HG03378 (cell line): Measurements from ENCODE around the gene DRICH1.
"Not testable (repeated sequence)": the region's sequence is repeated elsewhere in the genome, so short reads cannot be mapped to it uniquely, and the experiment has no call there.

ENCODE experiments used
- ATAC-seq: cut with Tn5 transposase; IDR thresholded peaks from one replicate; pipeline ENCODE4 v1.9.1; 2021; ENCODE audit warnings: mild to moderate bottlenecking, moderate library complexity; ENCODE audit not compliant: unreplicated experiment

DRICH1 gene

DNA sequence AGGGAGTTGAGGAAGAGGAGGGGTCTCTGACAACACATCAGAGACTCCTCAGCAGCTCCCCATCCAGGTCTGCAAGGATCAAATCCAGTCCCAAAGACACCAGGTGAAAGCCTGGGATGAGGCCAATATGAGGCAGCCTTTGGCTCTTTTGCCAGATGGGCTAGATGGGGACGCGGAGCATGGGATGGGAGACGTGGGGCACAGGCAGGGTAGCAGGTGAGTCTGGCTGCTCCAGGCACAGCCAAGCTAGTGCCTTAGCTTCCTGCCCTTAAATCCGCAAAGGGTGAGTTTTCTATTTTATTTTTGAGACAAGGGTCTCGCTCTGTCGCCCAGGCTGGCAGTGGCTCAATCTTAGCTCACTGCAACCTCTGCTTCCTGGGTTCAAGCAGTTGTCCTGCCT is 19.6 kb upstream of the DRICH1 start:
- no peak for ATAC-seq

DNA sequence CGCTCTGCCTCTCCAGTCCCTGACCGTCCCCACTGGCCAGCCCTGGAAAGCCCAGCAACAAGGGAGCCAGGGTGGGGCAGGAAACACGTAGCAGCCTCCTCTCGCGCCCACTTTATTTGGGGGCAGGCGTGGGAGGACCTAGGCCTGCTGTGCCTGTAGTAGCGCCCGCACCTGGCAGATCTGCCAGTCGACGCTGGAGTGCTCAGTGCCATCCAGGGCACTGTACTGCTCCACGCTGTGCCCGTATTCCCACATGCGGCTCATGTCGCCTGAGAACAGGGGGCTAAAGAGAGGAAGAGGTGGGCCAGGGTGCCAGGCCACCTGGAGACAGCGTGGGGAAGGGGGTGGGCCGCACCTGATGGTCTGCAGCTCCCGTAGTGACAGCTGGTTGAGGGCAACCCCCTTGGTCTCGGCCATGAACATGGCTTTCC is 17.0 kb upstream of the DRICH1 start:
- ATAC-seq, result no peak

DNA sequence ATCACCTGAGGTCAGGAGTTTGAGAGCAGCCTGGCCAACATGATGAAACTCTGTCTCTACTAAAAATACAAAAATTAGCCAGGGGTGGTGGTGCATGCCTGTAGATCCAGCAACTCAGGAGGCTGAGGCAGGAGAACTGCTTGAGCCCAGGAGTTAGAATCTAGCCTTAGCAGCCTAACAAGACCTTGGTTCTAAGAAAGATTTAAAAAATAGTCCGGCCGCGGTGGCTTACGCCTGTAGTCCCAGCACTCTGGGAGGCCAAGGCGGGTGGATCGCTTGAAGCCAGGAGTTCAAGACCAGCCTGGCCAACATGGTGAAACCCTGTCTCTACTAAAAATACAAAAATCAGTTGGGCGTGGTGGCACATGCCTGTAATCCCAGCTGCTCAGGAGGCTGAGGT is 14.4 kb upstream of the DRICH1 start:
- not testable (repeated sequence) for ATAC-seq

DNA sequence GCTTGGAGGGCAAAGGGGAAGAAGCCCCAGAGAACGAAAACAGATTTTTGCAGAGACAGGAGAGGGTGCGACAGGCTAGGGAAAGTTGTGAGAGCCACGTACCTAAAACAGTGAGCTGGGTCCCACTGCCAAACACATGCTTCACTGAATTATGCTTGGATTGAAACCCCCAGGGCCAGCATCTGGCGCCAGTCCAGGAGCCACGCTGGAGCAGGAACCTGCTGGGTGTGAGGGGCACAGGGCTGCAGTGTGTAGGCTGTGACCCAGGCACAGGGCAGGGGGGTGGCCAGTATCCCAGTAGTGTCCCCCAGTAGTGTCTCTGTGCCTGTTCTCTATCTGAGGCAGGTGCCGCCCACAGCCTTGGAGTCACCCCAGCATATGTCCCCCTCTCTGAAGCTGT is 8.1 kb upstream of the DRICH1 start:
- ATAC-seq, result not testable (repeated sequence)

DNA sequence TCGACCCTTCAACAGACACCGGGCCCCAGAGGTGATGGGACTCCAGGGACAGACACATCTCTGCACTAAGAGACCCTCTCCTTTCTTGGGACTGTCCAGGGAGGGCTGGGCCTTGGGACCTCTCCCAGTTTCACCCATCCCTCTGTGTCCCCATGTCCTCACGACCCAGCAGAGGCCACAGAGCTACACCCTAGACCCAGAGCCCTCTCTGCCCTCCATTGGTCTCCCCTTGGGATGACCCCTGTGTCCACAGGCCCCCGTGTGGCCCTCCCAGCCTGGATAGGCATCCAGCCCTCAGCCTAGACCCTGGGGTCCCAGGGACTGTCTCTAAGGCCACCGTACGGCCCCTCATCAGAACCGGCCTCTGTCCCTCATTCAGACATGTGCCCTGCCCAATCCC is 7.5 kb upstream of the DRICH1 start:
- ATAC-seq, result no peak

DNA sequence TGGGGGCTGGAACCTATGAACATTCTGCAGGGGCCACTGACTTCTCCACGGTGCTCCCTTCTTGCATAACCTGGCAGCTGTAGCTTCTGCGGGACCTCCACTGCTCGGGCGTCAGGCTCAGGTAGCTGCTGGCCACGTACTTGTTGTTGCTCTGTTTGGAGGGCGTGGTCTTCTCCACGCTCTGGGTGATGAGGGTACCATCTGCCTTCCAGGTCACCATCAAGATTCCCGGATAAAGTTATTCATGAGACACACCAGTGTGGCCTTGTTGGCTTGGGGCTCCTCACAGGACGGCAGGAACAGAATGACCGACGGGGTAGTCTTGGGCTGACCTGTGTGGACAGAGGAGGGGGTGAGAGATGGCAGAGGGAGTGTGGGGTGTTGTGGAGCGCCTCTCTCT is 6.5 kb upstream of the DRICH1 start:
- ATAC-seq, result no peak

DNA sequence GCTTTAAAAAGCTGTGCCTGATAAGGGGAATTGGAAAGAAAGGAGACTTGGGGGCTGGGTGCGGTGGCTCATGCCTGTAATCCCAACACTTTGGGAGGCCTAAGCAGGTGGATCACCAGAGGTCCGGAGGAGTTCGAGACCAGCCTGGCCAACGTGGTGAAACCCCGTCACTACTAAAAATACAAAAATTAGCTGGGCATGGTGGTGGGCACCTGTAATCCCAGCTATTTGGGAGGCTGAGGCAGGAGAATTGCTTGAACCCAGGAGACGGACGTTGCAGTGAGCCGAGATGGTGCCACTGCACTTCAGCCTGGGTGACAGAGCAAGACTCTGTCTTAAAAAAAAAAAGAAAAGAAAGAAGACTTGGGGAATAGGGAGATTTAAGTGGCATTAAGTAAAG is 3.2 kb upstream of the DRICH1 start:
- ATAC-seq, result not testable (repeated sequence)

DNA sequence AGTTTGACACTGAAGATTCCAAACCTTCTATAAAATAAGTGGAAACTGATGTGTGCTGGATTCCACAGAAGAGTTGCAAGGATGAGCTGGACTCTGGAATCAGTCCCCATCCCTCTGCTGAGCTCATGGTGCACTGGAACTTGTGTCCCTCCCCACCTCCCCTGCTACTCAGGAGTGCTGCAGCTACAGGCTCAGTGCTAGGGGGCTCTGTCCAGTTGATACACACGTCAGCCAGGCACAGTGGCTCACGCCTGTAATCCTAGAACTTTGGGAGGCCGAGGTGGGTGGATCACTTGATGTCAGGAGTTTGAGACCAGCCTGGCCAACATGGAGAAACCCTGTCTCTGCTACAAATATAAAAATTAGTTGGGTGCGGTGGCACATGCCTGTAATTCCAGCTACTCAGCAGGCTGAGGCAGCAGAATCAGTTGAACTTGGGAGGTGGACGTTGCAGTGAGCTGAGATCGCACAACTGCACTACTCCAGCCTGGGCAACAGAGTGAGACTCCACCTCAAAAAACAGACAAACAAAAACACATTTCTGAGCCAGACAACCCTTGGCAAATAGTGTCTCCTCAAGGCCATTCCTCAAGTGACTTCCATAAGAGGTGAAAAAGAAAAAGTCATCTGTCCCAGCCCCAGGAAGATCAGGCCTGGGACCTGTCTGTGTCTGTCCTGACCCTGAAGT is 3.9 kb downstream of the DRICH1 start:
- ATAC-seq, result not testable (repeated sequence)

DNA sequence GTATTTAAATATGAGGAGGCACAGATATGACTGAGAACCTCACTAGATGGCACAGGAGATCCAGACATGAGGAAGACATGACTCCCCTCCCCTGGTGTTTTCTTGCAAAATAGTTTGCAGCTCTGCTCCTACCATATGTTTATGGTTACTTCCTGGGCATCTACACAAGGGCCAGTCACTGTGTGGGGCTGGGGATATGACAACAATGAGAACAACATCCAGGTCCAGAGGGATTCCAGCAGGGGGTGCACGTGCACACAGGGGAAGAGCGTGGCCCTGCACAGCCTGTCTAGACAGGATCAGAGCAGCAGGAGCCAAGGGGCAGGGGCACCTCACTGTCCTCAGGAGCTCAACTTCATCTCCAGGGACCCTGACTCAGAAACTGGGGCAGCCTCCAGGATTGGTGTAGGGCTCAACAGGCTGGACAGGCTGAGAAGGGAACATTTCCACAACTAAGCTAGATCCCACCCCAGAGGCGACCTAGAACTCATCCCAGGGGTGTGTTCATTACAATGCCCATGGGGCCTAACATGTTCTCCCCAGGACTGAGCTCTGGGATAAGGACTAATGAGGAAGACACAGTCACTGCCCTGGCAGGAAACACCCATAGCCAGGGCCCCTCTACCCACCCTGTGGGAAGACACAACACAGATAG is 4.6 kb downstream of the DRICH1 start:
- ATAC-seq, result not testable (repeated sequence)

DNA sequence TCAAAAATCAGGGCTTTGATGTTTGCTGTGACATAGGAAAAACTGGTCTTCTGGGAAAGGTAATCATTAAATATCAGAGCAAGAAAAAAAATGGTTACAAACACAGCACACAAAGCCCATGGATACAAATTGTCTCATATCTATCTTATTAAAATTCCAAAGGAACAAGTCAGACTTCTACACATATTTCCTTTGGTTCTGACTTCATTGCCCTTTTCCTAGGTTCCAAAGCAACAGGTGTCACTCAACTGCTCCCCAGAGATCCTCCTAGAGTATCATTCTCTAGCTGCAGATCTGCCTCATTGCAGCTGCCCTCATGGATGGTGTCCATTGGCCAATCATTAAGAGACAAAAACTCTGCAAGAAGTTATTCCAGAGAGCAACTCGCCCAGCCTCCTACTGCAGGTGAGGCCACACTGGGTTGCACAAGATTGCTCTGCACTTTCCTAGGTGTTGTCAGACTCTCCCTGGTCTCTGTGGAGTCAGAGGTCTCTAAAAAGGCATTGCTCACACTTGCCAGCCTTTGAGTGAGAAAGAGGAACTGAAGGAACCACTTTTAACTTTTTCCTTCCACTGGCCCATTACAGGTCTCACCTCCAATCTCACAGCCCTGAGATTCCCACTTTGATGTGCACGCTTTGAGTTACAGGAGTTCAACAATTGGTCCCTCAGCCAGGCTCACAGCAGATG is 5.7 kb downstream of the DRICH1 start:
- ATAC-seq, result no peak

DNA sequence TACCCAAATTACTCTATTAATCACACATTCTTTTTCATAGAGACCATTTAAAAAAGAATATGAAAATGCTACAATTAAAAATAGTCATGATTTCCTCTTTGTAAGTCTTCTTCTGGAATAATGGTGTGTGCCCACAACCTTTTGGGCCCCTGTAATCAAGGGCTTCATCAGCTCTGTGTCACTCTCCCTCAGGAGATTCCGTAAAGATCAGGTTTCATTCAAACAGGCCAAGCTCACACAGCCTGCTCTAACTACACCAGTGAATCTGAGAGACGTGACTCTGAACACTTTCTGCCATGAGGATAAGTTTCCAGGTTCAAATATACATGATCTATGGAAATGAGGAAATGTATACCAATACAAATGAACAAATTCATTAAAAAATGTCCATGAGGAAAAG is 9.5 kb downstream of the DRICH1 start:
- no peak for ATAC-seq

DNA sequence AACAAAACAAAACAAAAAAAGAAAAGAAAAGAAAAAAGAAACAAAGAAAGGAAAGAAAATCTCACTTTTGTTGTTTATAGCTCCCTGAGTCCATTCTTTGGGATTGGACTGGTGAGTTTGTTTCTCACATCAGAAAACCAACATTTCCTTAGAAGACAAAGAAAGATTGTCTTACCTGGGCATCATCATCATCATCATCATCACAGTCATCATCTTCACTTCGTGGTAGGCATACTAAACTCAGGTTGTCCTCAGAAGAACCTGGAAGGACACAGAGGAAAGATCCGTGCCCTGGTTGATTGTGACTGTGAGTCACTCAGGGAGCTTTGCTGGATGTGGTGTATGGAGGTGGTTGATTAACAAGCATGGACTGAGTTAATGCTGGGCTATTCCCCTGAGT is 10.2 kb downstream of the DRICH1 start:
- ATAC-seq, result not testable (repeated sequence)

DNA sequence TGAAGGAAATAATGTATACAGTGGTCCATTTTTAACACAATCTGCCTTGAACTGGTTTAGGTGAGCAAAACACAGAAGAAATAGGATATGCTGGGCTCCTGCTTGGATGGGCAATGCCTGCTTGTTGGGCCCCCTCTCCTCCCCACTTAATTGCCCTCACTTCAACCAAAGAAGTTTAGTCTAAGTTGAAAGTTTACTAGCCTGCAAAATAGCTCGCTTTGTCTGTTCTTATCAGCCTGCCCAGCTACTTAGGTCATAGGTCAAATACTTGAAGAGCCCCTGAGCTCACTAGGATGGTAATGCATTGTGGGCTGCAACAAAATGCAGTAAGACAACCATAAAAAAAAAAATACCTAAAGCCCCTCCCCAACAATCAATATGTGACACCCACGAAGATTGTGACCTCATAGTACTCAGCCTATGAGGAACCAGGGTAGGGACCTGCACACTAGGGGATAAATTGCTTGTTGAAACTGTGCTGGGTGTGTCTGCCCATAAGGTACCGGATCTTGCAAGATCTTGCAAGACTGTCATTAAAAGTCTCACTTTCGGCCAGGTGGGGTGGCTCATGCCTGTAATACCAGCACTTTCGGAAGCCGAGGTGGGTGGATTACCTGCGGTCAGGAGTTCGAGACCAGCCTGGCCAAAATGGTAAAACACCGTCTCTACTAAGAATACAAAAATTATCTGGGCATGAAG is 10.9 kb downstream of the DRICH1 start:
- no peak for ATAC-seq

DNA sequence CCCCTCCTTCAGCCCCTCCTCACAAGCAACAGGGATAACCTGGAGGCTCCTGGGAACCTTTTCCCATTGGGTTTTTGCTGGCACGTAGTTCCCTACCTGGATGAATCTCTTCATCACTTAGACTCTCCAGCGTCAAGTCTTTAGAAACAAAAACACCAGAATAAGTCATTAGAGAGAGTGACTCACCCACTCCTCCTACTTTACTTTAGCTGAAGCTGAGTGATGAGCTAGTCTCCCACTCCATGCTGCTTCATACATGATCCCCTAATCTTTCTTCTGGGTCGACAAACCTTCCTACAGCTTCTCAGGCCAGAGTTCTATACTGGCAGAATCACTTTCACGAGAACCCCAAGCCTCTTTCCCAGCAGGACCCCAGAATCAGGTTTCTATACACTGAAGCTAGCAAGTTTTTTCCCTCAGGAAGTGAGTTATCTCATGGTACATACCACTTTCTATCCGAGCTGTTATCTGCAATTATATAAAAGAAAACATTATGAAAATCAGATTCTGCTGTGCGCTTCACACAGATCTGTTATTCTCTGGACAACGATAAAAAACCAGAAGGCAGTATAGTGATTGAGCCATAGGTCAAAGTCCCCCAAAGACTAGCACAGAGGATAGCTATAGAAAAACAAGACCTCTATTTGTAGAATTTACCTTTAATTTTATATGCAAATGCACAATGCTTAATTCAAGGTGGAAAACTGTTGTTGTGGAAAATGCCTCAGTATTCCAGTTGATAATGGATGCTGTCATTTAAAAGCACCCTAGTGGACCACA is 18.7 kb downstream of the DRICH1 start:
- no peak for ATAC-seq

DNA sequence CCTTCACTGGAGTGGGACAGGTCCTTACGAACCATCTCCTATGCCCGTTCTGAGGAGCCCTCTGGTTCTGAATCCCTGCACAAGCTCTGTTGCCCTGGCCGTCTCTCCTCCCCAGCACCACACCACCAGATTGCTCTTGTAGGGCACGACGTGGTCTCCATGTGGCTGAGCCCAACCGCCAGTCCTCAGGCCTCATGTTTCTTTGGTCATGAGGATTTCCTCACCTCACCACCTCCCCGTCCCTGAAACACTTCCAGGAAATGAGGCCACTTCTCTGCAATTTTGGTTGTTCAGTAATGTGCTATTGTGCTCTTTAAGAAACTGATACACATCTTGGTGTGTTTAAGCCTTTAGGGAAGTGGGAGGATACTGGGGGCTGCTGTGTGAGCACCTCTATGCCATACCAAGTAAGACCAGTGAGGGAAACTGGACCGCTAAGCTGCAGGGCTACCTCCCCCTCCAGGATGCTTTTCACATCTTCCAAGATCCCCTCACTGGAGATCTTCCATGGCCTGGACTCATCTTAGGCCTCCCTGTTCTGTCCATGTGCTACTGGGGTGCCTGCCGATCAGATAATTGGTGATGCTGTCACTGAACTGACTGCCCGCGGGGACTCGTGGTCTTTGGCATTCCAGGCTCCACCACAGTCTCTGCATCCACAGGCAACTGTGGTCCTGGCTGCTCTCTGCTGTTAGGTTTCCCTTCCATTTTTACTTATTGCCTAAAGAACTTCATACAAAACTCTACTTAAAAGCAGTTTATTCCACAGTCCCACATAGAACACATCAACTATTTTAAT is 21.9 kb downstream of the DRICH1 start:
- ATAC-seq, result no peak

DNA sequence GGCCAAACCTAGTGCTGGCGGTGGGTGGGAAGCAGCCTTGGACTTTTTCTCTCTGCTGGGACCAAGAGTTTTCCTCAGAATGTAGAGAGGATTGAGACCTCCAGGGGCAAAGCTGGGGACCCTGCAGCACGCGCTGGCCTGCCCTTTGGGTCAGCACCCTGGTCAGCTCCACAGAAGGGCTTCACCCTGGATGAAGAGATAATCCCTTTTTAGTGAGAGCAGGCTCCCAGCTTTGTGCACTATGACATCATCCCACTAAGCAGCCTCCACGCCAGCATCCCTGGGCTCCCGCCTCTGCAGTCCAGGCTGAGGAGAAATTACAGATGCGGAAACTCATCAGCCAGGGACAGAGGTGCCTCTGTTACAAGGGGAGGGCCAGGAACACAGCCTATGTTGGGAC is 23.5 kb downstream of the DRICH1 start:
- no peak for ATAC-seq

DNA sequence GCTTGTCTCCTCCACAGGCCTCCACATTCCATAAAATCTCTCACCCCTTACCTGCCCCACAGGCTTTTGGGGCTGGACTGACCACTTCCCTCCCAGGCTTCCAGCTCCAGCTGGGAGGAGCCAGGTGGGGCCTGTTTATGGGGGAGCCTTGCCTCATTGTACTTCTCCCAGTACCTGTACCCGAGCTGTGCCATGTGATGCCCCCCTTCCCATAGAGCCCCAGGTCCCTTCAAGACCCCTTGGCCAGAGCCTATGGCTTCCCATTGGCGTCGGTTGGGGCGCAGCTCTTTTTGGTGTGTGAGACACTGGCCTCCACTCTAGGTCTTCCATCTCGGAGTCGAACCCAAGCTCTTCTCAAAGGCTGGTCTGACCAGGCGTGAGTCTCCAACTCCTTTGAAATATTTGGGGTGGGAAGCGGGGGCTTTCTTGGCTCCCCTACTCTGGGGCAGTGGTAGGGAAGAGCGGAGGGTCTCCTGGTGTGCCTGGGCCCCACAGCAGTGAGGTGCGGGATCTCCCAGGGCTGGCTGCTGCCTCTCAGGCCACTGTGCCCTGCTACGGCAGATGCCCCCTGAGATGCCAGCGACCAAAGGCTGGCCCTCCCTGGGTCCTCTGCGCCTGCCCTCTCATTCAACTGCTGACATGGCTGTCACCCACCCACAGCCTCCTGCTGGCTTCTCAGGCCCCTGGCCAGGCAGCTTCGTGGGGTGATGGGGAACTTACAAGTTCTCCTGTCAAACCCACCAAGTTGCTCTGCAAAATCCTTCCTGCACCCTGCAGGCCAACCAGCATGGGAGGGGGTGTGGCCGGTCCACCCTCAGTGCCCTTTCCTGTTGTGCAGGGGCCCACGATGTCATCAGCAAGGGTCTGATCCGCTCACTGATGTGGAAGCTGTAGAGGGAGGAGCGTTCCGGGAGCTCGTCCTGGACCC is 25.7 kb downstream of the DRICH1 start:
- no peak for ATAC-seq

DNA sequence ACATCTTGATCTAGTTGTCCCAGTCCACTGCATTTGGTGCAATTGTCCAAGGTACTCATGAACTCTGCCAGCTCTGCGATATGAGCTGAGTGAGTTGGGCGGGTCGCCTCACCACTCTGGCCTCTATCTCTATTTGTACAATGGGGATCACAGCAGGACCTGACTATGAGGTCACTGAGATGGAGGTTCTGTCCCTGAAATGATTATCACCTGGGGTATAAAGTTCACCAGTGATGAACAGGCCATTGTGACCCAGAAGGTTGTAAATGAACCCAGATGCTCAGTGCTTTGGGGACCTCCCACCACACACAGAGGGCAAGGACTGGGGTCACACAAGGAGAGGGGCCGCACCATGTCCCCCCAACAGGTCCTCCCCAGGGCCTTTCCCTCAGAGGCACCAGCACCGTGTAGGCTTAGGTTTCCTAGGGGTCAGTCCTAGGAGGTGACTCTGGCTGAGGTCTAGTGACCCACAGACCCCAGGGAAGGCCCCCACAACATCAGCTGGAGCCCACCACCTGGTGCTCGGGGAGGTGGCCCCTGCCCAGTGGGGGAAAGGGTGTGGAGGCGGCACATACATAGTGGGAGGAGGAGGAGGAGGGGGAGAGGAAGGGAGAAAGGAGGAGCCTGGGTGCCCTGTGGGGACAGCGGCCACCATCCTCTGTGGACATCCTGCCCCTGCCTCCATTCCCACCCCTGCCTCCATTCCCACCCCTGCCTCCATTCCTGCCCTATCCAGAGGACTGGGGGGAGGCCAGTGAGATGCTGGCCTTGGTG is 27.0 kb downstream of the DRICH1 start:
- no peak for ATAC-seq
